D341Med (cell line): ENCODE measurements around the gene GDF10.

Source experiments
- DNase-seq: peaks from one replicate; pipeline ENCODE4 v3.0.0; 2012; ENCODE audit warnings: low spot score

GDF10 gene, protein sequence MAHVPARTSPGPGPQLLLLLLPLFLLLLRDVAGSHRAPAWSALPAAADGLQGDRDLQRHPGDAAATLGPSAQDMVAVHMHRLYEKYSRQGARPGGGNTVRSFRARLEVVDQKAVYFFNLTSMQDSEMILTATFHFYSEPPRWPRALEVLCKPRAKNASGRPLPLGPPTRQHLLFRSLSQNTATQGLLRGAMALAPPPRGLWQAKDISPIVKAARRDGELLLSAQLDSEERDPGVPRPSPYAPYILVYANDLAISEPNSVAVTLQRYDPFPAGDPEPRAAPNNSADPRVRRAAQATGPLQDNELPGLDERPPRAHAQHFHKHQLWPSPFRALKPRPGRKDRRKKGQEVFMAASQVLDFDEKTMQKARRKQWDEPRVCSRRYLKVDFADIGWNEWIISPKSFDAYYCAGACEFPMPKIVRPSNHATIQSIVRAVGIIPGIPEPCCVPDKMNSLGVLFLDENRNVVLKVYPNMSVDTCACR

DNA sequence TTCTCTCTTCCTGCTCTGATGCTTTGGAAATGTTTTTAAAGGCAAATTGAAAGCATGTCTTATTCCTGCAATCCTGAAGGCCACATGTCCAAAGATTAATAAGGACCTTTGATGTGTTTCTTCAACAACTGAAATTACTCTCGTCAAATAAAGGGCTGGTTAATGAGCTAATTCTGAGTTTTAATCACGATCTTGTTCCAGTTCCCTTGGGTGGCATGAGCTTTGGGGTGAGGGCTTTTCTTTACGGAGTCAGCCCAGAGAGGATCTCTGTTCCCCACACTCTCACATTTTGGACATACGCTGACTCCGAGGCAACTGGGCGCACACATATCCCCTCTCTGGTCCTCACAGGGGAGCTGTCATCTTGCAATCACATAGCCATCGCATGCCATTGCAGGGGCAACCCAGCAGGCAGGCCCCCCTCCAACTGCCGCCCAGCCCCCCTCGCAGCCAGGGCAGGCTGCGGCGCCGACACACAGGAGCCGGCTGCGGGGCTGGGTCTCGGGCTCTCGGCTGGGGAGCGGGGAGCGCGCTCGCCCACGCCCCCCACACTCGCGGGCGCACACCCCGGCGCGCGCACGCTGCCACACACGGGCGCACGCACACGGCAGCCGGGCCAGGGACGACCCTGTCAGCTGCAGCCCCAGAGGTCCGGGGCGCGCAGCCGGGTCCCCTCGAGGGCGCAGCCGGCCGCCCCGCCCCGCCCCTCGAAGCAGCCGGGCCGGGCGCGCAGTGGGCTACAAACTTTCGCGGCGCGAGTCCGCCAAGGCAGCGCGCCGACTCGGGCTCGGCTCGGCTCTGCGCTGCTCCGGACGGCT, at the start of gene GDF10:
GDF10 (plus strand) TSS at position 587 of the 818 bp plus-strand sequence. CDS start 455 bp downstream, outside the sequence.
- no peak for DNase-seq

DNA sequence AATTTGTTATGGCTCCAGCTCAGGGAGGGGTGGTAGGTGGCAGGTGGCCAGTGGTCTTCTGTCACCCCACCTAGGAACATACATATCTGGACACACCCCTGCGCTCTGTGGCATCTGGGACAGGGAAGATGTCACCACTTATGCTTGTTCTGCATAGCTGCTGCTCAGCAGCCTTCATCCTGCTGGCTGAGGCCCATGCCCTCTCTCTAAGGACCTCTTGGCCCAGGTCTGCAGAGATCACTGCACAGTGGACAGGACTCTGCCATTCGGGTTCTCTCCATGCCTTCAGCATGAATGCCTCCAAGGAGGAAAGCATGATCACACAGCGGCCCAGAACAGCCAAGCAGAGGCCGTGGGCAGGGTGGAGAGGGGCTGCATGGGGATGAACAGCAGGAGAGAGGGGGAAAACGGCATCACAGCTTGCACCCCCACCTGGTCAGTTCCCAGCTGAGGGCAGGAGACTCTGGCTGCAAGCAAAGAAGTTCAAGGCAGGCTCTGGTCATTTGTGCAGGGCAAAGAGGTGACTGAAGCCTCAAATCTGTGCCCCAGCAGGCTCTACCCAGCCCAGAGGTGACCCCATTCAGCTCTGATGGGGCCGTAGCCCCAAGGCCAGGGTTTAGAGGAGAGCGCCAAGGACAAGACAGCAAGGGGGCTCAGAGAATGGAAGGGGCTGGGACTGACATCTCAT, 47.8 kb upstream of the GDF10 start:
- DNase-seq: no peak

DNA sequence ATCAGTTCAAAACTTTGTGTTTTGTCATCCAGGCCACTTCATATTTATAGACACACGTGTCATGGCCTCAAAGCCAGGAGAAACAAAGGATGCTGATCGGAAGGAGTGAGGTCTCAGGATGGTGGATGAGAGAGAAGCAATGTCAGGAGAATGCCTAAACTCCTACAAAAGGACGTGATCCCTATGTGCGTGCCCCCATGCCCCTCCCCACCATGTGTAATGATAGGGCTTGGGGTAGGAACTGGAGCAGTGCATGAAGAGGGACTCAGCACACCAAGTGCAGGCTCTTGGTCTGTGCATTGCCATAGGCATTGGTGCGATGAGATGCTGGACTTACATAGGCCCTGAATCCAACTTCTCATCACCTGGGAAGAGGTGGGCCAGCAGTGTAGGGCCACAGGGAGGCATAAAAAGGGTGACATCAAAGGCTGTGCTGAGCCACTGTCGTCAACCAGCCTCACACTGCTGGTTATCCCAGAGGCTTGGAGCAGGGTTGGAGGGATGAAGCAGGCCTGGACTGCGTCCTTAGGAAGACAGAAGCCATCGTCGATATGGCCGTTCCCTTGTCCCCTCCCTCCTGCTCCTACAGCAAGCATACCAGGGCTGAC, 46.9 kb upstream of the GDF10 start:
- no peak for DNase-seq

GRCh38 chr10:47253651-47254375, 46.2 kb upstream of the GDF10 start:
- no peak for DNase-seq

- DNase-seq: no peak
Measured at GRCh38 chr10:47254611-47255010, 45.4 kb upstream of the GDF10 start.

GRCh38 chr10:47255033-47255813, 44.8 kb upstream of the GDF10 start:
- DNase-seq: no peak

- peak; percentile 20 for DNase-seq
Measured at GRCh38 chr10:47255866-47256265, 44.1 kb upstream of the GDF10 start.

- DNase-seq: no peak
Measured at GRCh38 chr10:47256751-47257336, 43.2 kb upstream of the GDF10 start.

GRCh38 chr10:47257396-47258120, 42.4 kb upstream of the GDF10 start:
- DNase-seq: no peak

GRCh38 chr10:47258921-47259320, 41.1 kb upstream of the GDF10 start:
- DNase-seq: no peak

DNA sequence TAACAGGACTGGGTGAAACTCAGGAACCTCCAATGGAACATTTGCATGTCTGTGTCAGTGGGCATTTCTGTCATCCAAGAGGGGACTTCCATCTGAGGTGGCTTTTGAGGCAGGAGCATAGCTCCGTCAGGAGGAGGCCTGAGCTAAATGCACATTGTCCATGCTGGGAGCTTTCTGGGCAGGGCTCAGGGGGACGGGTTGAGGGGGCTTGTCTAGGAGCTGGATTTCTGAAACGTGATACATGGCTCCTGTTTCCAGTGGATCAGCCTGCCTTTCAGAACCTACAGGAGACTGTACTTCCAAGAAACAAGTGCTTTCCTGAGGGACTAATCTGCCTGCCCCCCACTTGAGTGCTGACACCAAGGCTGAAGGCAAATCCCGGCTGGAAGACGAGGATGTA, 40.5 kb upstream of the GDF10 start:
- DNase-seq: no peak

- no peak for DNase-seq
Measured at GRCh38 chr10:47260505-47261111, 39.4 kb upstream of the GDF10 start.

DNA sequence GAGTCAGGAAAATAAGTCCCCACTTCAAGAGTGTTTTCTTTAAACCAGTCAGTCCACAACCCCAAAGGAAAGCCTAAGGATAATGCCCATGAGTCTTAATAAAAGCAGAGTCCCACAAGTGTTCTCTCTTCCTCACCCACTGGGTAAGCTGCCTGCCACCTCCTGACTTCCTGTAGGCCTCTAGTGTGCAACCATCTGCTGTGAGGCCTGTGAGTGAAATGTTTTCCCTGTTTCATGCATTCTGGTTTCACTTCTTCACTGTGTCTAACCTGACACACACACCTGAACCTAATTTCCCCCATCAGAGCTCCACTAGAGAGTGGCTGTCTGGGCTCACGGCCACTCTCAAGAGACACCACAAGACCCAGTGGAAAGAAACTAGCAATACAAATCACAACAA, 38.9 kb upstream of the GDF10 start:
- DNase-seq: no peak

DNA sequence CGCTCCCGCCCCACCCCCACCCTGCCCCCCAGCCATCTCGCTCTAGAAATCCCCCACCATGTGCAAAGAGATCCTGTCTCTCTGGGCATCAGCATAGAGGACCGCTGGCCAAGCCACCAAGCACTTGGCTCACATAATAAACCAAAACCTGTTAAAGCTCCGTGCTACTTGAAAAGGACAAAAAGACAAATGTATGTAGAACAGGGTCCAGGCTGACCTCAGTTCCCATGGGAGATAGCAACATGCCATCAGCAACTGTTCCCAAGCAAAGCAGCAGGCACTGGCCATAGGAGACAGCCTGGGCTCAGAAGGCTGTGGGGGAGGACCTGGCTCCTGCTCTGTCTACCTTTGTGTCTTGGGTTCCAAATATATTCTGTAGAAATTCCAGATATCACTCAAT, 38.4 kb upstream of the GDF10 start:
- DNase-seq: no peak

- no peak for DNase-seq
Measured at GRCh38 chr10:47262606-47263533, 37.1 kb upstream of the GDF10 start.

- no peak for DNase-seq
Measured at GRCh38 chr10:47264797-47265281, 35.2 kb upstream of the GDF10 start.

- no peak for DNase-seq
Measured at GRCh38 chr10:47266602-47267001, 33.4 kb upstream of the GDF10 start.

DNA sequence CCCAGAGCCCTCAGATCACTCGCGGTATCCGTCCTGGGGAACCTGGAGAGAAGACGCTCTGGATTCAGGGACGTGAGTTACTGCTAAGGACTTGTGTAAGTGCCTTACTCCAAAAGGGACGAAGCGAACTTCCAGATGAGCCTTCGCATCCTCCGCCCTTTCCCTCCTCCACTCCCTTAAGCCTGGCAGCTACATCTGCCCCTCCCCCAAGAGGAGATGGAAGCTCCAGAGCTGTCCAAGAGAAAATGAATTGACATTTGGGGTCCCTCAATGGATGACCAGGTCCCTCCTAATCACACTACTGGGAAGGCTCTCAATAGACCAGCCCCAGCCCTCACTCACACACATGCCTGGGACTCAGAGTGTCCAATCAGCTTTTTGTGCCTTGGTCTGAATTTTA, 31.3 kb upstream of the GDF10 start:
- DNase-seq: no peak
